K562 (cell line): Measurements from ENCODE around the gene SIGLEC14. TPM values are rescaled to one million over a fixed set of nuclear protein-coding genes. Genes with fewer than 3 reads are reported as not detected.

Experiments
- AFF4 ChIP-seq: sonication (generic); formaldehyde crosslinking; IDR thresholded peaks from 2 replicates; pipeline ENCODE4 v1.8.0; 2023; ENCODE audit warnings: mild to moderate bottlenecking, missing genetic modification reagents
- CBFA2T2 ChIP-seq: fragments of 450-650 bp; conservative IDR thresholded peaks from 2 replicates; pipeline ENCODE4 v1.6.1; 2017; ENCODE audit warnings: mild to moderate bottlenecking
- CREM ChIP-seq: IDR thresholded peaks from 2 replicates; pipeline ENCODE4 v1.6.1; 2014; ENCODE audit warnings: antibody characterized with exemption, low read depth
- HNRNPLL ChIP-seq: fragments of 200-400 bp; formaldehyde crosslinking; IDR thresholded peaks from 2 replicates; pipeline ENCODE4 v1.6.1; 2017; ENCODE audit warnings: low read length, low read depth, mild to moderate bottlenecking; ENCODE audit not compliant: poor library complexity, severe bottlenecking
- ILF3 ChIP-seq: fragments of 450-650 bp; IDR thresholded peaks from 2 replicates; pipeline ENCODE4 v1.6.1; 2018; ENCODE audit warnings: antibody characterized with exemption, mild to moderate bottlenecking, moderate library complexity, borderline replicate concordance
- JUND ChIP-seq, 2 experiments: IDR thresholded peaks; 2 replicates in 1 of 2; 3 replicates in 1 of 2; pipeline ENCODE4 v1.6.1; 2011; ENCODE audit warnings: borderline replicate concordance in 2 of 2, low read depth in 2 of 2, low read length in 2 of 2, improper control_type of control experiment in 1 of 2, missing biosample characterization in 1 of 2, missing genetic modification characterization in 1 of 2, missing genetic modification reagents in 1 of 2
- MLLT1 ChIP-seq, 2 experiments: fragments of 450-650 bp; IDR thresholded peaks; 2 replicates each; pipeline ENCODE4 v1.6.1; 2016
- MYC ChIP-seq, 2 experiments: fragments of 250-450 bp in 1 of 2; sonication (Bioruptor Pico) in 1 of 2; IDR thresholded peaks; 2 replicates each; pipeline versions ENCODE4 v1.5.1 to v1.6.1; 2012 to 2021; ENCODE audit warnings: low read depth in 2 of 2, borderline replicate concordance in 1 of 2, improper control_type of control experiment in 1 of 2, low read length in 1 of 2, mild to moderate bottlenecking in 1 of 2, moderate library complexity in 1 of 2
- PHF8 ChIP-seq: fragments of 200-600 bp; sonication (generic); IDR thresholded peaks from 2 replicates; pipeline ENCODE4 v1.6.1; 2012; ENCODE audit warnings: mixed run types, mild to moderate bottlenecking, inconsistent platforms, low read length, moderate library complexity, borderline replicate concordance
- RERE ChIP-seq: sonication (generic); formaldehyde crosslinking; IDR thresholded peaks from 2 replicates; pipeline ENCODE4 v1.8.0; 2023; ENCODE audit warnings: missing genetic modification reagents, mild to moderate bottlenecking, borderline replicate concordance
- TRIM28 ChIP-seq: fragments of 450-650 bp; IDR thresholded peaks from 2 replicates; pipeline ENCODE4 v1.6.1; 2017
- ZNF263 ChIP-seq: sonication (generic); formaldehyde crosslinking; IDR thresholded peaks from 2 replicates; pipeline ENCODE4 v1.8.0; 2022; ENCODE audit warnings: mild to moderate bottlenecking, missing genetic modification reagents, borderline replicate concordance
- ZNF316 ChIP-seq: fragments of 450-650 bp; IDR thresholded peaks from 2 replicates; pipeline ENCODE4 v1.6.1; 2016
- polyA plus RNA-seq, 8 experiments: library from polyadenylated mRNA; depleted of rRNA in 4 of 8; stranded (reverse) in 5 of 8; unstranded in 3 of 8; fragments of >200 nt; fragmentation: Nextera tagmentation in 2 of 8; fragmentation: Illumina TruSeq in 1 of 8; extraction: Ambion mirVana in 2 of 8; extraction: Trizol in 1 of 8; gene quantifications; 2 replicates each; pipeline versions ENCODE4 v1.2.1 to v1.2.3, GENCODE V29; 2011 to 2014; ENCODE audit warnings: inconsistent platforms in 1 of 8, missing spikeins in 1 of 8
- total RNA-seq, 7 experiments: library from RNA; depleted of rRNA in 6 of 7; stranded (reverse); fragments of >200 nt in 6 of 7; fragmentation: Illumina TruSeq in 2 of 7; extraction: Trizol in 2 of 7; gene quantifications; 2 replicates each; pipeline versions ENCODE4 v1.2.1 to v1.2.3, GENCODE V29; 2011 to 2021; ENCODE audit warnings: low replicate concordance in 1 of 7

Gene SIGLEC14
- total and polyA plus RNA-seq, 9 of the 15 experiments (the other 6 are each of a cell fraction or from before 2014, with no cell fraction given): not detected

- TF ChIP-seq AFF4 (CRISPR knock-in tag): no peak
- peak; percentile 8; the same call in 1 of the 2 replicates for TF ChIP-seq CREM
- TF ChIP-seq HNRNPLL: peak; percentile 30
- TF ChIP-seq RERE: no peak
- TF ChIP-seq MYC (IDR thresholded peaks at IDR 0.05; ENCODE audit: low read depth, low read length): no peak
- TF ChIP-seq MYC (CRISPR knock-in tag; IDR thresholded peaks at IDR 0.05; ENCODE audit: borderline replicate concordance, low read depth): 0 out of 2 replicates have a peak, but pooled peaks have one; percentile 30
- no peak for TF ChIP-seq ILF3
- TF ChIP-seq ZNF316: 0 out of 2 replicates have a peak, but pooled peaks have one; percentile 5
- TF ChIP-seq ZNF263 (CRISPR knock-in tag): peak; percentile 55
- 0 out of 2 replicates have a peak, but pooled peaks have one; percentile 6 for TF ChIP-seq CBFA2T2
- TF ChIP-seq PHF8: peak; percentile 3; the same call in 1 of the 2 replicates
- TF ChIP-seq MLLT1 (IDR thresholded peaks at IDR 0.05): 0 out of 4 replicates have a peak, but pooled peaks of 1 of the 2 experiments have one; percentile 29
- no peak for TF ChIP-seq TRIM28
- peak; percentile 6; the same call in 1 of the 2 replicates for TF ChIP-seq JUND (IDR thresholded peaks at IDR 0.05; ENCODE audit: borderline replicate concordance, low read depth, low read length)
- TF ChIP-seq JUND (tag; IDR thresholded peaks at IDR 0.05; ENCODE audit: borderline replicate concordance, low read depth, low read length): no peak
These were observed 41.4 kb upstream of the SIGLEC14 start (continued) for GRCh38 chr19:51687791-51688670.
